AG09309 (cell line): Measurements from ENCODE around the gene COQ5.

Experiments
- DNase-seq: peaks from one replicate; pipeline ENCODE4 v3.0.0-alpha.2; 2010; ENCODE audit warnings: low read depth
- H3K4me3 ChIP-seq: 2 replicates; pipeline ENCODE4 v1.5.1; 2011; ENCODE audit warnings: mild to moderate bottlenecking, low read depth, low read length, moderate library complexity; ENCODE audit not compliant: control insufficient read depth
- TF ChIP-seq, protein P1 (sequence below): IDR thresholded peaks from 2 replicates; pipeline ENCODE4 v1.5.1; 2011; ENCODE audit warnings: mild to moderate bottlenecking, low read depth, low read length, inconsistent platforms; ENCODE audit not compliant: insufficient read depth, control insufficient read depth; ENCODE audit errors: missing control alignments

COQ5 gene

DNA sequence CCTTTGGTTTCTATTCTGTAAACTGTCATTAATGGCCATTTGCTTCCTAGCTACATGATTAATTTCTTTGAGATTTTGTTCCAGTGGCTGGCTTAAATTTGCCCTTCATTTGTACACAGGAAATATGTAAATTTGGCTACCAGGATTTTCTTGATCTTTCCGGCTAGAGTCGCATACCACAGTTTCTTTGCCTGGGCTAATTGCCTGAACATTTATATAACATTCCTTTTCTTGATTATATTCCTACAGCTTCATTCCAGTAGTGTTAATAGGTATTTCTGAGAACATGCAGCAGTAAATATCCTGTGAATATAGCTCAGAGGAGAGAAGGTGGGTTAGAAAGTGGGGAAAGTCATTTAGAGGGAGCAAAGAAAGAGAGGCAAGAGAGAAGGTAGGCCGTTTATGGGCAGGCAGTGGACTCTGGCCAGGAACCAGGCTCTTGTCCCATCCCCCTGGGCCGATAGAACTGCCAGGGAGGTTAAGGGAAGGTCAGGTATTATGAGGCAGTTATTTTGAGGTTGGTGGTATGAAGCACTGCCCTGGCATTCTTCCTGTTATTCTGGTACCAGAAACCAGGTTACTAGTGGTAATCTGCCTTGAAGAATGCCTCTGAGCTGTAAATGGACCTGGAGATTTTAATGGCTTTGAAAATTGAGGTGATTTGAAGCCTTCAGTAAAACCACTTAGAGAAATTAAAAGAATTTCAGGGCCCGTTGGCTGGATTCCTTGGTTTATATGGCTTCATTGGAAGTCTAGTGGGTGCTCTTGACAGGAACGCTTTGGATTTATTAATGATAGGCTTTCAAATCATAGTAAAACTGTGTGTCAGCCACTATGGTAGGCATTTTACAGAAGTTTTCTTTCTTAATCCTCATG, 9.6 kb upstream of the COQ5 start:
- TF ChIP-seq, protein P1, sequence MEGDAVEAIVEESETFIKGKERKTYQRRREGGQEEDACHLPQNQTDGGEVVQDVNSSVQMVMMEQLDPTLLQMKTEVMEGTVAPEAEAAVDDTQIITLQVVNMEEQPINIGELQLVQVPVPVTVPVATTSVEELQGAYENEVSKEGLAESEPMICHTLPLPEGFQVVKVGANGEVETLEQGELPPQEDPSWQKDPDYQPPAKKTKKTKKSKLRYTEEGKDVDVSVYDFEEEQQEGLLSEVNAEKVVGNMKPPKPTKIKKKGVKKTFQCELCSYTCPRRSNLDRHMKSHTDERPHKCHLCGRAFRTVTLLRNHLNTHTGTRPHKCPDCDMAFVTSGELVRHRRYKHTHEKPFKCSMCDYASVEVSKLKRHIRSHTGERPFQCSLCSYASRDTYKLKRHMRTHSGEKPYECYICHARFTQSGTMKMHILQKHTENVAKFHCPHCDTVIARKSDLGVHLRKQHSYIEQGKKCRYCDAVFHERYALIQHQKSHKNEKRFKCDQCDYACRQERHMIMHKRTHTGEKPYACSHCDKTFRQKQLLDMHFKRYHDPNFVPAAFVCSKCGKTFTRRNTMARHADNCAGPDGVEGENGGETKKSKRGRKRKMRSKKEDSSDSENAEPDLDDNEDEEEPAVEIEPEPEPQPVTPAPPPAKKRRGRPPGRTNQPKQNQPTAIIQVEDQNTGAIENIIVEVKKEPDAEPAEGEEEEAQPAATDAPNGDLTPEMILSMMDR: no peak
- H3K4me3 ChIP-seq: no peak overlapping the region
- peak; percentile 40 for DNase-seq

DNA sequence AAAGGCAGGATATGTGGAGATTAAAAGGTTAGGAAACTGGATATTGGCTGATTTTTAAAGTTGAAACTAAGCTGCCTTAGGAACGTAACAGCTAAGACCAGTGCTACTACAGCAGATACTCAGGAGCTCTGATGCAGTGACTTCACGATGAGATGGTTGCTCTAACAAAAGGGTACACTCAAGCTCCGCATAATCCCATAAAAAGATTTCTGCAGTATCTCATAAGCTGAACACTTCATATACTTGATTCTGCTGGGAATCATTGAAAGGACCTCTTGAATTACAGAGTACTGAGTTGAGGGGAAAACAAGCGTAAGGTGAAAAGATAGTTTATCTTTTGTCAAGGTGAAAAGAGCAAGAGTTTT, 8.9 kb upstream of the COQ5 start:
- no peak overlapping the region for H3K4me3 ChIP-seq
- DNase-seq: no peak

DNA sequence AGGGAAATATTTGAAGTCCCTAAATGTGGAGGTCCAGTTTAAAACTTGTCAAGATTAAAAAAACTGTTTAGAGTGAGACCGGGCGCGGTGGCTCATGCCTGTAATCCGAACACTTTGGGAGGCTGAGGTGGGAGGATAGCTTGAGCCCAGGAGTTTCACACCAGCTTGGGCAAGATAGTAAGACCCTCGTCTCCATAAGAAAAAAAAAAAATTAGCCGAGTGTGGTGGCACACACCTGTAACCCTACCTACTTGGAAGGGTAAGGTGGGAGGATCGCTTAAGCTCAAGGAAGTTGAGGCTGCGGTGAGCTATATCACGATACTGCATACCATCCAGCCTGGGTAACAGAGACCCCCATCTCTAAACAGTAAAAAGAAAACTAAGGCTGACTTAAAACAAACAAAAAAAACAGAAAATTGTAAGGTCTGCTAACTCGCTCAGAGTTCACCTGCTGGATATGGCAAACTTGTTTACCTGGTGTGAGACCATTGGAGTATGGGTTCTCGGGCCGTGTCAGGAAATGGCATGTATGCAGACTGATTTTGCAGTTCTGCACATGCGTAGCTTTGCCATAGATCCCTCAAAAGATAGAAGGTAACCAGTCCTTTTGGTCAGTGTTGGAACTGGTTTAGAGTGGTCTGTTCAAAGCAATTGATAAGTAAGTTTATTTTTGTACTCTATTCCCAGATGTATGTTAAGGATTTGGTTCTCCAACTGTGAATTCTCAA, 7.3 kb upstream of the COQ5 start:
- DNase-seq: no peak
- H3K4me3 ChIP-seq: peak overlapping the region; percentile 71
- TF ChIP-seq, protein P1: no peak

More for the DNA sequence above, 8.9 kb upstream of the COQ5 start:
- TF ChIP-seq, protein P1: no peak

DNA sequence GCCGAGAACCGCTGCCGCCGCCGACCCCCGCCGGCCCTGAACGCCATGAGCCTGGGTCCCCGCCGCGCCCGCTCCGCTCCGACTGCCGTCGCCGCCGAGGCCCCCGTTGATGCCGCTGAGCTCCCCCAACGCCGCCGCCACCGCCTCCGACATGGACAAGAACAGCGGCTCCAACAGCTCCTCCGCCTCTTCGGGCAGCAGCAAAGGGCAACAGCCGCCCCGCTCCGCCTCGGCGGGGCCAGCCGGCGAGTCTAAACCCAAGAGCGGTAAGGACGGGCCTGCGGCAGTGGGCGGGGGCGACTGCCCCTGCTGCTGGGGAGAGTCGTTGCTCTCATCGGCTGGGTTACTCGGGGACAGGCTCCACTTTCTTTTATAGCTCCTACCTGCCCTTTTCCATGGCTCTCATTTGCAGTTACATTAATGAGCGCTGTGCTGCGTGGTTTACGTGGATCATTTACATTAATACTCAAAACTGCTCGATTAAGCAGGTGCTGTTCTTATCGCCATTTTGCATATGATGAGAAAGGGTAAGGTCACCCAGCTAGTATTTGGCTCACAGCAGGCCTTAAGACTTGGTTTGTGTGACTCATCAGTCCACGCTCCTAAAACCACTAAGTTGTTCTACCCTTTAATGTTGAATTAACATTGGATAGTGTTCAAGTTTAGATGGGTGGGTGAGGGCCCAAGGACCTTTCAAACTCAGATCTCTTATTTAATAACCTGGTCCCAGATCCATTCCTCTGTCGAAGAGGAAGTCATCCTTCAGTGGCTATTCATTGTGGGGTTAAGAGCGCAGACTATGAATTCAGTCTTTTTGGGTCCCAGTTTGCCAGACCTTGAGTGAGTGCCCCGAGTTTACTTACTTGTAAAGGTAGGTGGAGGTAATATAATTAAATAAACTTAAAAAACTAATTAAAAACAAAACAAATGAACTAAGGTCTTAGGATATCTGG, 6.0 kb upstream of the COQ5 start:
- TF ChIP-seq, protein P1: no peak
- DNase-seq: peak; percentile 28
- H3K4me3 ChIP-seq: peak overlapping the region; percentile 71

DNA sequence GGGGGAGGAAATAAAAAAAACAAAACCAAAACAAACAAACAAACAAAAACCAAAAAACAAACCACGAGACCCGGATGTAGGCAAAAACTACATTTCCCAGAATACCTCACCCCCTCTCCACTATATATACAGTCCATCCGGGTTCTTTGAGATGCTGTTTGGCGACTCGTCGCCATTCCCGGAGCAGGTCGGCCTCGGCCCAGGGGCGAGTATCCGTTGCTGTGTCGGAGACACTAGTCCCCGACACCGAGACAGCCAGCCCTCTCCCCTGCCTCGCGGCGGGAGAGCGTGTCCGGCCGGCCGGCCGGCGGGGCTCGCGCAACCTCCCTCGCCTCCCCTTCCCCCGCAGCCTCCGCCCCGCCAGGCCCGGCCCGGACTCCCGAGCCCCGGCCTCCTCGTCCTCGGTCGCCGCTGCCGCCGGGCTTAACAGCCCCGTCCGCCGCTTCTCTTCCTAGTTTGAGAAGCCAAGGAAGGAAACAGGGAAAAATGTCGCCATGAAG, 5.3 kb upstream of the COQ5 start, which contains the start of gene RNF10:
TSS of gene RNF10 (plus strand) at position 154 of the 500 bp plus-strand sequence. CDS start 456 bp downstream, outside the sequence.
- peak; percentile 59 for DNase-seq
- TF ChIP-seq, protein P1: no peak
- peak within 1 kb of the TSS; percentile 71 for H3K4me3 ChIP-seq
